ENCODE results near the gene CLEC10A. TPM values are rescaled to one million over a fixed set of nuclear protein-coding genes. Genes with fewer than 3 reads are reported as not detected.
"Not testable (repeated sequence)": the region's sequence is repeated elsewhere in the genome, so short reads cannot be mapped to it uniquely, and the experiment has no call there.

The CLEC10A gene
- total RNA-seq, 1 experiment from 2014 or later, result not detected

DNA sequence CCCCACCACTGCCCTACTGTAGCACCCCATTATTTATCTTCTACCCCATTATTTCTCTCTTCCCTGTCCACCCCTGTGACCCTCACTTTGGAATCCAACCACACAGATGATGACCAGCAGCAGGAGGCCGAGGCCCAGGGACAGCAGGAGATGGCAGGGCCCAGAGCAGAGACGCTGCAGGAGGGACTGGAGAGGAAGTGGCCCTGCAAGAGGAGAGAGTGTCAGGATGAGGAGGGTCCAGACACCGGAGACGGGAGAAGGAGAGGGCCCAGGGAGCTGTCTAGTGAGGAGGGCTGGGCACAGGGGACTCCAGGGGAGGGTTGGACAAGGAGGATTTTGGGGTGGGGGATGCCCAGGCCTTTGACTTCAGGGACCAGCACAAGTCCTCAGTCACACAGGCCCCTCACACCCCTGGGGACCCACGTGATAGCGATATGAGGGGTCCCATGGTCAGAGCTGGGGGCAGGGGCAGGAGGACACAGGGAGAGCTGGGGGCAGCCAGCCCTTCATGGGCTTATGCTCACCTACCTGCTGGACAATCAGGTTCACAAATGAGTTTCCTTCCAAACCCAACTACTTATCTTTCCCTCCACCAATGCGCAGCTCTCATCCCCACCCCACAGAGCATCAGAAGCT is 2.0 kb downstream of the CLEC10A start:
- Histone ChIP-seq H3K4me1 (replicated peaks) (no peaks in the 10 kb centered on the region), H3K9me3 (replicated peaks) (no peaks in the 10 kb centered on the region), H3K4me3 (no peak overlapping the region), H3K27ac (no peak overlapping the region), H3K27me3 (replicated peaks) (no peaks in the 10 kb centered on the region; the same call in 1 of the 2 replicates), H3K36me3 (no peaks in the 10 kb centered on the region)
- no peak for DNase-seq (ENCODE audit: low read depth in 1 of 2, low spot score in 2 of 2)

DNA sequence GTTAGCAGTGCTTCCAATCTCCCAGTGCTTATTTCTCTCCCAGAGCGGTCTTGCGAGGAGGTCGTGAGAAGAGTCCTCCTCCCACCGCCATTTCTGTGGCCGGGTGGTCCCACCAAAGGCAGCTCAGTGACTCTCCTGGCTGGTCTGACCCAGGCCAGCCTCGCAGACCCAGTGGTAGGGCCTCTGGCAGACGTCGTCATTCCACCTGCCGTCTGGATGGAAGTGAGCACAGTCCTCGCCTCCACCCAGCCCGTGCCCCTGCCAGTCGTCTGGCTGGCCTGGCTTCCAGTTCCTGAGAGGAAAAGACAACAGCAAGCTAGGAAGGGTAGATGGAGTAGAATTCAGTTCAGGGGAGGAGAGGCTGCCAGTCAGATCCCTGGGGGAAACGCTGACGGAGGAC is 5.1 kb downstream of the CLEC10A start:
- no peak for DNase-seq (ENCODE audit: low read depth in 1 of 2, low spot score in 2 of 2)
- Histone ChIP-seq H3K27me3 (replicated peaks) (no peaks in the 10 kb centered on the region; the same call in 1 of the 2 replicates), H3K9me3 (replicated peaks) (no peaks in the 10 kb centered on the region)

DNA sequence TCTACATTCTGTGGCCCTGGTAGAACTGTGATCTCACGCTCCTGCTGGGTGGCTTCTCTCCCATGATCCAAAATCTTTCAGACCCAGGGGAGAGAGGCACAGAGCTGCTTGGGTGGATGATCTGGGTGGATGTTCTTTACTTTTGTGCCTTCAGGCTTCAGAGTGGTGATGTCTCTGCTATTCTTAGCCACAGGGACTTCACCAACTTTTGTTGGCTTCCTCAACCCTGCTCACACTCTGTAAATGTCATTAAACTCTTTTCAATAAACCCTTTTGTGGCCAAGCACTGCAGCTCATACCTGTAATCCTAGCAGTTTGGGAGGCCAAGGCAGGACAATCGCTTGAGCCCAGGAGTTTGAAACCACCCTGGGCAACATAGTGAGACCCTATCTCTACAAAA is 7.6 kb downstream of the CLEC10A start:
- no peaks in the 10 kb centered on the region; the same call in 1 of the 2 replicates for H3K27me3 ChIP-seq (replicated peaks)
- no peak overlapping the region for H3K4me3 ChIP-seq

More for the DNA sequence above, 5.1 kb downstream of the CLEC10A start:
- Histone ChIP-seq H3K4me1 (replicated peaks) (no peaks in the 10 kb centered on the region), H3K36me3 (no peaks in the 10 kb centered on the region), H3K4me3 (no peak overlapping the region), H3K27ac (no peak overlapping the region)

GRCh38 chr17:7070712-7071111 is 9.3 kb downstream of the CLEC10A start:
- DNase-seq (ENCODE audit: low read depth in 1 of 2, low spot score in 2 of 2), result no peak
- Histone ChIP-seq H3K27me3 (replicated peaks) (no peaks in the 10 kb centered on the region; the same call in 1 of the 2 replicates), H3K9me3 (replicated peaks) (no peaks in the 10 kb centered on the region)

More for the DNA sequence above, 7.6 kb downstream of the CLEC10A start:
- Histone ChIP-seq H3K4me1 (replicated peaks) (no peaks in the 10 kb centered on the region), H3K9me3 (replicated peaks) (no peaks in the 10 kb centered on the region), H3K36me3 (no peaks in the 10 kb centered on the region), H3K27ac (no peak overlapping the region)
- DNase-seq (ENCODE audit: low read depth in 1 of 2, low spot score in 2 of 2), result no peak

GRCh38 chr17:7068268-7068667 is 11.8 kb downstream of the CLEC10A start:
- Histone ChIP-seq H3K27me3 (replicated peaks) (no peaks in the 10 kb centered on the region; the same call in 1 of the 2 replicates), H3K4me3 (no peak overlapping the region), H3K4me1 (replicated peaks) (no peaks in the 10 kb centered on the region), H3K9me3 (replicated peaks) (no peaks in the 10 kb centered on the region), H3K27ac (no peak overlapping the region), H3K36me3 (no peaks in the 10 kb centered on the region)
- DNase-seq (ENCODE audit: low read depth in 1 of 2, low spot score in 2 of 2), result no peak

More at GRCh38 chr17:7070712-7071111, 9.3 kb downstream of the CLEC10A start:
- Histone ChIP-seq H3K36me3 (no peaks in the 10 kb centered on the region), H3K4me3 (no peak overlapping the region), H3K4me1 (replicated peaks) (no peaks in the 10 kb centered on the region), H3K27ac (no peak overlapping the region)

- Histone ChIP-seq H3K9me3 (replicated peaks) (no peaks in the 10 kb centered on the region), H3K27ac (no peak overlapping the region), H3K36me3 (no peaks in the 10 kb centered on the region), H3K27me3 (replicated peaks) (no peaks in the 10 kb centered on the region; the same call in 1 of the 2 replicates), H3K4me3 (no peak overlapping the region), H3K4me1 (replicated peaks) (no peaks in the 10 kb centered on the region)
- DNase-seq (ENCODE audit: low read depth in 1 of 2, low spot score in 2 of 2), result no peak
These were observed 12.9 kb downstream of the CLEC10A start for GRCh38 chr17:7067198-7067597.

DNA sequence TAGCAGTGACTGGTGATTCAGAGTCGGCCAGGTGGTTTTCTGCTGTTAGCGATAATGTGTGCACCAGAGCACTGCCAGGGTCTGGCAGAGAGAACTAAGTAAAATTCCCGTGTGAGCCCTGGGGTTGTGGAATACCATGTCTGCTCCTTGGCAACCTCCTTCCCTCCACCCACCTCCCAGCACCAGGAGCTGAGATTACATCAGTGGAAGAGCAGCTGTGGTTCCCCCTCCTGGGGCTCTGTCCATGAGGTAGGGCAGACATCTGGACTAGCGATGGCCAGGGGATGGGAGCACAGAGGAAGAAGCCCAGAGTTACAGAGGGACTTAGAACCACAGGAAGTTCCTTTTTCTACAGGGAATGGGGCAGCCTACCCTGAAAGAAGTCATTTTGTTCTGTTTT is 15.8 kb downstream of the CLEC10A start:
- no peaks in the 10 kb centered on the region for H3K27me3 ChIP-seq (replicated peaks)
- H3K36me3 ChIP-seq, result no peaks in the 10 kb centered on the region
- no peak overlapping the region for H3K27ac ChIP-seq
- H3K9me3 ChIP-seq (replicated peaks), result no peaks in the 10 kb centered on the region
- DNase-seq (ENCODE audit: low read depth in 1 of 2, low spot score in 2 of 2), result no peak
- no peak overlapping the region for H3K4me3 ChIP-seq
- peaks cover 10% of the 10 kb centered on the region for H3K4me1 ChIP-seq (replicated peaks)

GRCh38 chr17:7063518-7064094 is 16.4 kb downstream of the CLEC10A start:
- Histone ChIP-seq H3K4me3 (no peak overlapping the region), H3K27me3 (replicated peaks) (no peaks in the 10 kb centered on the region), H3K9me3 (replicated peaks) (no peaks in the 10 kb centered on the region), H3K4me1 (replicated peaks) (peaks cover 17% of the 10 kb centered on the region), H3K27ac (no peak overlapping the region), H3K36me3 (no peaks in the 10 kb centered on the region)
- no peak for DNase-seq (ENCODE audit: low read depth in 1 of 2, low spot score in 2 of 2)

- peak; percentile 55 to 64 for DNase-seq (ENCODE audit: low read depth in 1 of 2, low spot score in 2 of 2)
- Histone ChIP-seq H3K36me3 (no peaks in the 10 kb centered on the region), H3K4me1 (replicated peaks) (peaks cover 23% of the 10 kb centered on the region), H3K4me3 (no peak overlapping the region), H3K9me3 (replicated peaks) (no peaks in the 10 kb centered on the region), H3K27me3 (replicated peaks) (no peaks in the 10 kb centered on the region), H3K27ac (no peak overlapping the region)
These were observed 19.7 kb downstream of the CLEC10A start for GRCh38 chr17:7060165-7060891.

- no peak for DNase-seq (ENCODE audit: low read depth in 1 of 2, low spot score in 2 of 2)
These were observed 21.1 kb downstream of the CLEC10A start for GRCh38 chr17:7058831-7059447.

GRCh38 chr17:7056386-7056785 is 23.7 kb downstream of the CLEC10A start:
- Histone ChIP-seq H3K4me3 (no peak overlapping the region), H3K4me1 (replicated peaks) (peaks cover 23% of the 10 kb centered on the region), H3K27me3 (replicated peaks) (no peaks in the 10 kb centered on the region), H3K9me3 (replicated peaks) (no peaks in the 10 kb centered on the region), H3K27ac (no peak overlapping the region), H3K36me3 (no peaks in the 10 kb centered on the region)
- peak in 1 of 2 experiments; percentile 25 for DNase-seq (ENCODE audit: low read depth in 1 of 2, low spot score in 2 of 2)

More at GRCh38 chr17:7058831-7059447, 21.1 kb downstream of the CLEC10A start:
- peak overlapping the region; percentile 18; the same call in 1 of the 2 replicates for H3K27ac ChIP-seq
- peaks cover 23% of the 10 kb centered on the region for H3K4me1 ChIP-seq (replicated peaks)
- no peaks in the 10 kb centered on the region for H3K27me3 ChIP-seq (replicated peaks)
- no peak overlapping the region for H3K4me3 ChIP-seq
- H3K36me3 ChIP-seq, result no peaks in the 10 kb centered on the region
- no peaks in the 10 kb centered on the region for H3K9me3 ChIP-seq (replicated peaks)

DNA sequence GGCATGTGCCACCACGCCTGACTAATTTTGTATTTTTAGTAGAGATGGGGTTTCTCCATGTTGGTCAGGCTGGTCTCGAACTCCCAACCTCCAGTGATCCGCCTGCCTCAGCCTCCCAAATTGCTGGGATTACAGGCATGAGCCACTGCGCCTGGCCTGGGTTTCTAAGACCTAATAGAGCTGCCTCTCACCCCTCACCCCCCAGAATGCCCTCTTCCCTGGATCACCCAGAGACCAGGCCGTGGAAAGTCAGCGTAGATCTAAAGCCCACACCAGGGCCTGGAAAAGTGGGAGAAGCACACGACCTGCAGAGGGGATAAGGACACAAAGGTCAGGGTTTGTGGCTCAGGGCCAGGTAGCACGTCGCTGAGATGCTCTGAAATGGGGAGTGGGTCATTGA is 29.5 kb downstream of the CLEC10A start:
- not testable (repeated sequence) for H3K27me3 ChIP-seq (replicated peaks); H3K36me3 ChIP-seq; H3K4me1 ChIP-seq (replicated peaks); DNase-seq (ENCODE audit: low read depth in 1 of 2, low spot score in 2 of 2); H3K9me3 ChIP-seq (replicated peaks); H3K4me3 ChIP-seq; H3K27ac ChIP-seq

- no peaks in the 10 kb centered on the region for H3K36me3 ChIP-seq
- peaks cover 5% of the 10 kb centered on the region for H3K27me3 ChIP-seq (replicated peaks)
- H3K27ac ChIP-seq, result no peak overlapping the region
- no peak for DNase-seq (ENCODE audit: low read depth in 1 of 2, low spot score in 2 of 2)
- H3K4me1 ChIP-seq (replicated peaks), result peaks cover 5% of the 10 kb centered on the region; the same call in 1 of the 2 replicates
- H3K9me3 ChIP-seq (replicated peaks), result no peaks in the 10 kb centered on the region
- H3K4me3 ChIP-seq, result no peak overlapping the region
These were observed 31.1 kb downstream of the CLEC10A start for GRCh38 chr17:7048968-7049367.
